ENCODE data around the gene NLRP10.

Gene NLRP10

DNA sequence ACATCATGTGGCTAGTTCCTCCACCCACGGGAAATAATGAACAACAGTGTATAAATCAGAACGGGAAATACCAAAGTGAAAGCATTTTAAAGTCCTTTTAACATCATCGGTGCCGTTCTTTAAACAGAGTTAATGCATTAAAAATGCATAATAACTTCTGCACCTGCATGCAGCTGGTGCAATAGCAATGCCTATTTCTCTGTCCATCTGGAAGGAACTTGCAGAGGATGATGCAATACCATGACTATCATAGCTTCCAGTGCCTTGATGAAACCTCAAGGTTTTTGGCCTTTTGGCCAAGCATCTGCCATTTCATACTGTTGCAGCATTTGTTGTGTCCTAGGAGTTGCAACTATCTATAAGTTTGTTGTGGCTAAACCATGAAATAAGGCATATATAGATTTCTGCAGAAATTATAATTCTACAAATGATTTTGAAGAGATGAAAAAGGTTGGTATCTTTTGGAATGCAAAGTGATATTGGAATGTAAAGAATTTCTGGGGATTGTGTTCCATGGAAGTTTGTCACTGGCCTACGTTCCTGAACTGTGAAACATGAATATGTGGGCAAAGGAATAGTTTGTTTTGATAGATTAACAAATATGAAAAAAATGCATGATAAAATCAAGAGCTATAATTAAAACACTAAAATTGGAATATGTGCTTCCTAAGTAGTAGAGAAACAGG, 12.1 kb upstream of the NLRP10 start:
- DNase-seq: no peak

DNA sequence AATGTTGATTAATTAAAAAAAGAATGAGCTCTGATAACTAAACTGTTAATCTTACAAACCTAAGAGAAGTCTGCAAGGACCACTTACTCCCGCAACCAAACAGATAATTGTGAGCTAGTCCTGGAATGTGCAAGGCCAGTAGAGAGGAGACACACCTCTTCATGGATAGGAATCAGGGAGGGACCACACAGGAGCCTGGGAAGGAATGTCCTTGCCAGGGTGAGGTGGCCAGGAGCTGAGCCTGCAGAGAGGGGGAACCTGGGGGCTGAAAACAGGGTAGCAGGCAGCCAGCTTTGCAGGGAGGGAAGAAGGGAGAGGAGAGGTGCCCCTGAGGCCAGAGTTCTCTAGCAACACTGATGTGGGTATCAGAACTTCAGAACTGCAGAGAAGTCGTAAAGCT, 9.4 kb upstream of the NLRP10 start:
- DNase-seq: no peak

DNA sequence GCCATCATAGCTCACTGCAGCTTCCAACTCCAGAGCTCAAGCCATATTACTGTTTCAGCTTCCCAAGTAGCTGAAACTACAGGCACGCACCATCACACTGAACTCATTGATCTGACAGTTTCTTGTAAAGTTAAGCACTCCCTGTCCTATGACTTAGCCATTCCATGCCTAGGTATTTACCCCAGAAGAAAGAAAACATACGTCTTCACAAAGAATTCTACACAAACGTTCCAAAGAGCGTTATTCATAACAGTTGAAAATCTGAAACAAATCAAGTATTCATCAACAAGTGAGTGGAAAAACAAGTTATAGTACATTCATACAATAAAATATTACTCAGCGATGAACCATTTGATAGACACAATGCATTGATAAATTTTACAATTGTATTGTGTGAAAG, 7.8 kb upstream of the NLRP10 start:
- no peak for DNase-seq

DNA sequence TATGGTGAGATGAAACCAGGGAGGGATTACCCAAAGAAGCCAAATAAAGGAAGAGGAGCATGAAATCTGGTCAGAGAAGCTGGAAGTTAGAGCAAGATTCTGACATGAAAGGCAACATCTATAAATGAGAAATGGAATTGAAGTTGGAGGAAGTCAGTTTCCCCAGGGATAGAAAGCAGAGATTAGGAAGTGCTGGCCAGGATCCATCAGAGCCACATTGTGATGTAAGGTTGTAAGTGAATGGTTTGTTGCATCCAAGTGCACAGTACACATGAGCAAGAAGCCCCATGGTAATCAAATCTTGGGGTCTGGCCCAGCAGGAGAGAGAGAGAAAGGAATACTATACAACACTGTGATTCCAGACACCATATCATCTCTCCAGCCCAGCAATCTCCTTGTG, 6.6 kb upstream of the NLRP10 start:
- DNase-seq: no peak

DNA sequence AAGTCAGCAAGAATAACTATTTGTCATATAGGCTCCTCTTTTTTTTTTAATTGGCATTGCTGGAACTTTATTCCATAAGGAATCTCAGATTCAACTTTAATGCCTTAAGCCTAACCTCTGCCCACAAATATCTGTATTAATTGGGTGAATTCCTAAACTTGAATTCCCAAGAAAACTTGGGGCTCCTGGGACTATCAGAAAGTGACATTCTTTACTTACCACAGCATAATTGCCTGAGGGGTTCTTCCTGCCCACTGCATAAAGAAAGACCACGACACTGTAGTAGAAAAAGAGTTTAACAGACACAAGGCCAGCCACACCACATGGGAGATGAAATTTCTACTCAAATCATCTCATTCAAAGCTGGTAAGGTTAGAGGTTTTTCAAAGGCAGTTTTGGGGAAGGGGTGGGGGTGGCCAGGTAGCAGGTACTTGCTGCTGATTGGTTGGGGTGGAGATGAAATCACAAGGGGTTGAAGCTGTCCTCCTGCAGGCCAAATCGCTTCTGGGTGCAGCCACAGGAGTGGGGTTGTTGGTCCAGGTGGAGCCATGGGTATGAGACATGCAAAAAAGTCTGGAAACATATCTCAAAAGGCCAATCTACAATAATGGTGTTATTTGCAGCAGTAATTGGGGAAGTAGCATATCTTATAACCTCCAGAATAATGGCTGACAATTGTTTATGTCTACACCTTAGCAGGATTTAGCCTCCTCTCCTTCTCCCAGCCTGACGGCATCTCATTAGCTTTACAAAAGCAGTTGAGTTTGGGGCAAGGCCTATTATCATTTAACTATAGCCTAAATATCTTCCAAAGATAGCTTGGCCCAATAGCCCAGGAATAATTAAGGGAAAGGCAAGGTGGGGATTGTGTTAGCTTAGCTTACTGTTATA, 4.8 kb upstream of the NLRP10 start:
- DNase-seq: no peak

DNA sequence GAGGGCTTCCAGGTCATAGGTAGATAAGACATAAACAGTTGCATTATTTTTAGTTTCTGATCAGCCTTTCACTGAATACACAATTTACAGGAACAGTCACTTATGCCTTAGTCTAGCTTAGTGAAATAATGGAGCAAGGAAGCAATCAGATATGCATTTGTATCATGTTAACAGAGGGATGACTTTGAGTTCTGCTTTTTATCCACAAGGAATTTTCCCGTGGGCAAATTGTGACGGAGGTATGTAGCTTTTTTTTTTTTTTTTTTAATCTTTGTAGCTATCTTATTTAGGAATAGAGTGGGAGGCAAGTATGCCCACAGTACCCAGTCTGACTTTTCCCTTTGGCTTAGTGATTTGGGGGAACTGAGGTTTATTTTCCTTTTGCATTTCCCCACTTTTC, 3.4 kb upstream of the NLRP10 start:
- no peak for DNase-seq

DNA sequence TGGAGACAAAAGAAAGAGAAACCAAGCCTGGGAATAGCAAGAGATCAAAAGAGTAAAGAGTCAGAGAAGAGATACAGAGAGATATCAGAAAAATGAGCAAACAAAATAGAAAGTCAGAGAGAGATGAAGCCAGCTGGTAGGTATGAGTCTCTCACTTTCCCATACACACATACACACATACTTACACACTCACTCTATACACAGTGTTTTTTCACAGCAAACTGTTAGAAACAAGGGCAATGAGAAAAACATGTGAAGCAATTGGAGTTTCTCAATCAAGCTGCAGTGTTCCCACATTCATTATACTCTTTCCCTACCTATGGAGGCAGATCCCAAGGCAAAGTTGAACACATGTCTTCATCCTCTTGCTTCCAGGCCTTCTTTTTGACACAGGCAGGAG, 2.6 kb upstream of the NLRP10 start:
- DNase-seq: no peak

DNA sequence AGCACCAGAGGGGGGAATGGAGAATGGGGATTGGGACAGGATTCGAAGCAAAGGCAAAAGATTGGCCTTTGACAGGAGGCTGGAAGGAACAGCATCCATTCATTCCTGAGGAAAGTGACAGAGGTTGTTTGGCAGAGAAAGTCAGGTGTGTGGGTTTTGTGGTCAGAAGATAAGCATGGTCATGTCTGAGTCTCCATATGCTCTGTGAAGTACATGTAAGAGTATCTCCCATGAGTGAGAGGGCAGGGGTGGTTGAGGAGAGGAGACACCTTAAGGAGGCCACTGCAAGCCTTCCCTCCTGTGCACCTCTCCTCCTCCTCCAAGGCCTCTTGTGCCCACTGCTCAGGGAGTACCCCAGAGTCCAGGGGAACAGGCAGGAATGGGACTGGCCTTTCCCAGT, 1.9 kb upstream of the NLRP10 start:
- DNase-seq: no peak

DNA sequence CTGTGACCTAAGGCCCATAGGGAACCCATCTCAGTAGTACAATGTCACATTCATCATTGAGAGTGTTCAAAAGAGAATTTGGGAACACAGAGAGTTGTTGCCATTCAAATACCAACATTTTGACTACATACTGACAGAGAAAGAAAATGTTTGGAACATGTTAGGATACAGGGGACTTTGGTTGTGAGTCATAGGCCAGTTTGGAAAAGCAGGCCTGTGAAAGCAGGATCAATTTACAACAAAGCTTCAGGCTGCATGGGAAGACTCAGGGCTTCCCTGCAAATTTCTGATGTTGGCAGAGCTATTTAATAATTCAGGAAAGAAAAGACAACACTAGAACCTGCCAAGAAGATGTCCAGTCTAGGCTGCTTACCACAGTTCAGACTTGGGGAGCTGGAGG, 374 bp downstream of the NLRP10 start:
- DNase-seq: no peak

DNA sequence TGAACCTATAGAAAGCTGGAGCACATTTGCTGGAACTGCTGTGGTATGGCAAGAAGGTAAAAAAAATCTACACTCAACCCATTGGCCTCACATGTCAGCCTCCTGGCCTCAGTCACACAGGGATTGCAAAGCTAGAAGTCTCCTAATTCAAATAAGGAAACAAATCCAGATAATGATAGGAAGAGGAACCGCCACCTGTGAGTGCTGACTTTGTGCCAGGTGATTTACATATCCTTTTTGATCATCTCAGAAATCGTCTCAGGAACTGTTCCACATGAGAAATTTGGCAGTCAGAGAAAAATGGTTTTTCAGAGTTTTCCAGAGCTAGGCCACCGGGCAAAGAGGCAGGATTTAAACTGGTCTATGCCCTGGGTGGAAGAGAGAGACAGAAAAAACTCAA, 986 bp downstream of the NLRP10 start:
- DNase-seq: no peak

DNA sequence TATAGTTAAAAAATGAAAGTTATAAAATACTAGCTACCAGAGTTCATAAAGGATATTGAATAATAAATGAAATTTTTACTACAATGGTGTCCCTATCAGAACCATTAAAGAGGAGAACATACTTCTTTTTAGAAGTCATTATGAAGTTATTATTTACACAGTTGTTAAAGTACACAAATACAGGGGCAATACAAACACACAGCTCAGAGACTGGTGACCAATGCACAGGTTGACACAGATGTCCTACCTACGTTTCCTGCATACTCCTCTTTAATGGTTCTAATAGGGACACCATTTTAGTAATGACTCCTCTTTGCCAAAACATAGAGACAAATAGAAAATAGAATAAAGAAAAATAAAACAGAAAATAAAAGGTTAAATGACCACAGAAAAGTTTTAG, 10.1 kb downstream of the NLRP10 start:
- no peak for DNase-seq

DNA sequence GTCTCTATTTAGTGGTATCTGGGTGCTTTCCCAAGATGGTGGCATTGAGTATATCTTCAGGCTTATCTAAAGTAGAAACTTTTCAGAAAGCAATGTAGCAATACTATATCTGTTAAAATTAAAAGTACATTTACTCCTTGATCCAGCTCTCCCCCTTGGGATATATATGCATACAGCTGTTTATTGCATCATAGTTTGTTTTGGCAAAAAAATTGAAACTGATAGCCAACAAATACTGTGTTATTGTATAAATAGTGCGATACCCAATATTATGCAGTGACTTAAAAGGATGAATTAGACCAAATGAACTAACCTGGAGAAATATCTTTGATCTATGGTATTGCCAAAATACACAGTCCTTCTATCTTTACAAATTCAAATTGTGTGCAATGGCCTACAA, 15.3 kb downstream of the NLRP10 start:
- DNase-seq: no peak

DNA sequence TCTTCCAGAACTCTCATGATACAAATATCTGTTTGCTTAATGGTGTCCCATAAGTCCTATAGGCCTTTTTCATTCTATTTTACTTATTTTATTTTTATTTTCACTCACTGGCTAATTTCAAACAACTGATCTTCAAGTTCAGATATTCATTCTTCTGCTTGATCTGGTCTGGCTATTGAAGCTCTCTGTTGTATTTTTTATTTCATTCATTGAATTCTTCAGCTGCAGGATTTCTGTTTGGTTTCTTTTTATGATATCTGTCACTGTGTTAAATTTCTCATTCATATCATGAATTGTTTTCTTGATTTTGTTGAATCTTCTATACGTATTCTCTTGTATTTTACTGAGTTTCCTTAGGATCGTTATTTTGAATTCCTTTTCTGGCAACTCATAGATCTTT, 21.1 kb downstream of the NLRP10 start:
- no peak for DNase-seq

DNA sequence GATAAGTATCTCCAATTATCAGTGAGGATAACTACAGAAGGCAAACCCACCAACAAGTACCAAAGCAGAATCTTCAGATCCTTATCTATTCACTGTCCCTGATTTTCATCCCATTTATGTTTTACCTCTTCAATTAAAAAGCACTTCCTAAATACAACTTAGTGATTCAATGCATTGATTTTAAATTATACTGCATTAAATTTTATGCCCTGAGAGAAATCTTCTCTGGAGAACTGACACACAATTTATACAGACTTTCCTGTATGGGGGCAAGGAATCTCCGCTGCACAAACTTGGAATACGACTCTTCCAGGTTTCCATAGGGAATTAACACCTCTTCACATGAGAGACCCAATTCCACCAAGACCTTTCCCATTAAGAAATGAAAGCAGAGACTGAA, 23.6 kb downstream of the NLRP10 start, which contains the start of gene OR10A3:
Gene OR10A3 (minus strand): TSS at position 101 of the 400 bp plus-strand sequence. CDS start 2,188 bp downstream, outside the sequence.
- DNase-seq: no peak

DNA sequence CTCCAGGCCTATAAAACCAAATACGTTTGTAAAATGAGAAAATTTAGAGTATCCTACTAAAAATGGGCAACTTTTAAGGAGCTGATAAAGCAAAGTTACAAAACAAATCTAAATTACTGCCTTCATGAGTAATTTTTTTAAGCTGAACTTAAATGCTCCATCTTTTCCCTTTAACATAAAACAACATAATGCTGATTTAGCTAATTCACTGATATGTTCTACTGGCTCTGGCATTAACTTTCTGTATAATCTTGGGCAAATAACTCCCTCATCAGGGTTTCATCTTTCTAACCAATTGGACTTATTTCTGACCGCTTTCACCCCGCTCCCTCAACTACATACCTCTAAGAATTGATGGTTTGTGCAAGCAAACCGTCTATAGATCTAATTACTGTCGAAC, 24.1 kb downstream of the NLRP10 start:
- DNase-seq: no peak

DNA sequence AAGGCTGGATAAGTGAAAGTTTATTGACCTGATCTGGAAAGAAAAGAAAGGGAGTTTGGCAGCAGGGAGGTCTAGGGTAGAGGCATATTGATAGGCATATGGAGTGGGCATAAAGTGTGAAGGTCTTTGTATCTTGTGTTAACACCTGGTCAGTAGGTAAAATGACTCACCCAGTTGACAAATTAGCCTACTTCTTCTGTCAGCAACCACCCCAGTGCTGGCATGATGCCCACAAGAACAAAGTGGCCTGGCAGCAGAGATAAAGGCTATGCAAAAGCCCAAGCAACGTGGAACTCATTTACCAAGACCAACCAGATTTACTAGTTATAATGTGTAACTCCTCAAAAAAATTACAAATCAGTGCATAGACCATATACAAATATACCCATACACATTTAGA, 28.6 kb downstream of the NLRP10 start:
- no peak for DNase-seq

DNA sequence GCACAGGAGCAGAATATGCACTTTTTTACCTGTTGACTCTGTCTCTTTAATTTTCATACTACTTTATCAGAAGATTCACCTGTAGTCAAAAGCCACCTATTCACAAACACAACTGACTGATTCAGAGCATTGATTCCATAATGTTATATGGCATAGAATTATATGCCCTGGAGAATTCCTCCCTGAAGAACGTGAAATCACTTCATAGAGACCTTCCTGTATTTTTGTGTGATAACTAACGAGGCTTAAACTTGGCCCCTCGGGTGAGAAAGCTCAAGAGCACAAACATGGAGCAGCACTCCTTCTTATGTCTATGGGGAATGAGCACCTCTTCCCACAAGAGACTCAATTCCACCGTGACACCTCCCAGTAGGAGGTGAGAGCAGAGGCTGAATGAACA, 34.1 kb downstream of the NLRP10 start, which contains the start of gene OR10A6:
Gene OR10A6 (minus strand): TSS at position 101 of the 400 bp plus-strand sequence. CDS start 2,606 bp downstream, outside the sequence.
- no peak for DNase-seq

DNA sequence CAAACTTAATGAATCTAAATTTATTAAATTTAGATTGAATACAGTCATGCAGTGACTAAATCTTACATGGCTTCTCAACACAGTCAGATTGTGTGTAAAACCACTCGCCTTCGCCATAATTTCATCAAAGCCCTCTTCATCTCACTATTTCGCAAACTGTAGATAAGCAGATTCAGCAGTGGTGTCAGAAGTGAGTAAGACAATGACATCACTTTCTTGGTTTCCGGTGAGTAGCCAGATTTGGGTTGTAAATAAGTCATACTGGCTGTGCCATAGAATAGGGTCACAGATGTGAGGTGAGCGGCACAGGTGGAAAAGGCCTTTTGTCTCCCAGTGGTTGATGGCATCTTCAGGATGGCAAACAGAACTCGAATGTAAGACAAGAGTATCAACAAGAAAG, 37.6 kb downstream of the NLRP10 start:
- DNase-seq: no peak

DNA sequence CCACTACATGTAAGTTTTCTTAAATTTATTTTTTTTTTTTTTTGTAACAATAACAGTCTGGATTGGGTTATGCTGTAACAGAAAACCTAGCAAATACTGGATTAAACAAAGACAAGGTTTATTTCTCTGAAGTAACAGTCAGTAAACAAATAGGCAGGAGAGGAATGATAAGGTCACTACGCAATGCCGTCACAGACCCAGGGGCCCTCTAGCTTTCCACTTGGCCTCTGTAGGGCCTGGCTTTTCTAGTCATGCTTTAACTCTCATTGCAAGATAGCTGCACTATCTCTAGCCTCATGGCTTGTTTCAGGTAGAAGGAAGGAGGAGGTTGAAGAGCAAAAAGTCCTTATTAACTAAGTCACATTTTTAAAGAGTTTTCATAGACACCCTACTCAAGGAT, 40.7 kb downstream of the NLRP10 start:
- DNase-seq: no peak

DNA sequence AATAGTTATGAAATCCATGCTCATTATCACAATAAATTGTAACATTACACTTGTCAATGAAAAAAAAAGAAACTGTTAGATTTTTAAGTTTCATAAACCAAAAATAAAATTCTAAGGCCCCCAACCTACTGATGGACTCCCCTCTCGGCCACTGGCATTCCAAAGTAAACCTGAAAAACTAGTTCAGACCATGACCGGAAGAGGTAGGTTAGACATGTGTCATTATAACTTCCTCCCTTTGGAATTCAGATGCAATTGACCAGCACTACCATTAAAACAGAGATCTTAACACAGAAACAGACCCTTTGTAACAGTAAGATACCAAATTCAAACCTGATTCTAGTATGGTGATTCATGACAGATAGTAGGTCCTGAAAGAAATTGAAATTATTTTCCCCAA, 47.1 kb downstream of the NLRP10 start:
- no peak for DNase-seq

Data from nucleus accumbens (tissue), 56 donors.